Measurements from ENCODE around the gene KRT75.
"Not testable (repeated sequence)": the region's sequence is repeated elsewhere in the genome, so short reads cannot be mapped to it uniquely, and the experiment has no call there.

KRT75 gene

DNA sequence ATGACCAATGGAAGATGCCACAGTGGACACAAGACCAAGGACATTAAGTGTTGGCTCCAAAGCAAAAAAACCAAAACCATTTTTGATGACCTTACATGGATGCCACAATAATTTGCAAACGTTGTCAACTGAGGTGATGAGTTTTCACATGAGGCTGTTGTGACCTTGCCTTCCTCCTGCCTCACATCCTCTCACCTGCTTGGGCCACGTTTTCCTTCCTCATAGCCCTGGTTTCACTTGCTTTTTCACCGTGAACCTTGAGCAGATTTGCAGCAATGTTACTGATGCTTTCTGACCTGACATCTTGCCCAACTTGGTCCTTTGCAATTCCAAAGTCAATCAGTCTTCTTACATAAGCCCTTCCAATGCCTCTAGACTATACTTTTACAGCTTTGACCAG lies 14.1 kb upstream of the KRT75 start:
- Histone ChIP-seq H3K27me3 (ENCODE audit: control insufficient read depth, insufficient read depth, low read length) (no peaks in the 10 kb centered on the region), H3K9me3 (ENCODE audit: control insufficient read depth, low read length) (no peaks in the 10 kb centered on the region), H3K9ac (ENCODE audit: low read length) (no peak overlapping the region), H3K4me3 (ENCODE audit: low read length) (no peak overlapping the region), H3K36me3 (ENCODE audit: control insufficient read depth, insufficient read depth, low read length) (no peaks in the 10 kb centered on the region), H3K4me1 (ENCODE audit: control insufficient read depth, insufficient read depth, low read length) (peaks cover 8% of the 10 kb centered on the region)

DNA sequence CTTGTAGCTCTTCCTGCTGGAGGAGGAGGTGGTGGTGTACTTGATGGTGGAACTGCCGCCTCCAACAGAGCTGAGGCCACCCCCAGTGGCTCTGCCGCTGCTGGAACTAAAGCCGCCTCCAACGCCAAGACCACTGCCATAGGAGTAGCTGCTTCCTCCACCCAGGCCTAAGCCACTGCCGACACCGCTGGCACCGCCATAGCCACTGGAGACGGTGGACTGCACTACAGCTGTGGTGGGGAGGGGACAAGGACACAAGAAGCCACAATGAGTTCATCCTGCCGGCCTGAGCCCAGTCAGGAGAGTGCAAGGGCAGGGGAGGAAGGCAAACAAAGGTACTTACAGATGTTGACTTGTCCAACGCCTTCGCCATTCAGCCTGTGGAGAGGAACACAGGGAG lies 13.0 kb upstream of the KRT75 start:
- H3K36me3 ChIP-seq (ENCODE audit: control insufficient read depth, insufficient read depth, low read length); H3K4me1 ChIP-seq (ENCODE audit: control insufficient read depth, insufficient read depth, low read length); H3K9ac ChIP-seq (ENCODE audit: low read length); H3K9me3 ChIP-seq (ENCODE audit: control insufficient read depth, low read length); H3K27me3 ChIP-seq (ENCODE audit: control insufficient read depth, insufficient read depth, low read length); H3K4me3 ChIP-seq (ENCODE audit: low read length): not testable (repeated sequence)

DNA sequence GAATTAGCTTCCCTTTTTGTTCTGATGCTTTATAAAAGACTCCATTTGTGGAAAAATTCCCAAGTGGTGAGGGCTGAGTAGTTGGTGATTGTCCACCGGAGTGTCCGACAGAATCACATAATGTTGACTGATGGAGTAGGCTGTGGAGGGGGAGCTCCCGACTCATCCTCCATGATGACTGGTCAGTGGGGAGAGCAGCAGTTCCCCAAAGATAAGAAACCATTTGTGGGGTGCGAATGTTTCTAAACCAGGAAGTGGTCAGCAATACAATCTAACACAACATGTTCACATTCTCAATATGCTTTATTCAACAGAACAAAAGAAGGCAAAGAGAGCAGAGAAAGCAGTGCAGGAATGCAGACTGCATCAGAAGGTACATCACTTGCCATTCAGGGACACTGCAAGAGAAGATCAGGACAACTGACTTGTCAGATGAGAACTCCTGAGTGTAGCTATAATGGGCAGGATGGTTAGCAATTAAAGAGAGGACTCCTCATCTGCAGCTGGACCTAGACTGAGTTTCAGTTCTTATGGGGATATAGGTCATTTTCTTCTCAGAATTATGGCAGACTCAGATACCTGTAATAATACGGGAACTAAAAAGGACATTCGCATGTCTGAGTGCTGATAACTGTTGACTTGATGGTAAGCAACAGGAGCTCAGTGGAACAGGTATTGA lies 12.3 kb upstream of the KRT75 start:
- Histone ChIP-seq H3K36me3 (ENCODE audit: control insufficient read depth, insufficient read depth, low read length) (no peaks in the 10 kb centered on the region), H3K9ac (ENCODE audit: low read length) (no peak overlapping the region), H3K4me3 (ENCODE audit: low read length) (no peak overlapping the region), H3K27me3 (ENCODE audit: control insufficient read depth, insufficient read depth, low read length) (no peaks in the 10 kb centered on the region), H3K4me1 (ENCODE audit: control insufficient read depth, insufficient read depth, low read length) (peaks cover 6% of the 10 kb centered on the region), H3K9me3 (ENCODE audit: control insufficient read depth, low read length) (no peaks in the 10 kb centered on the region)

DNA sequence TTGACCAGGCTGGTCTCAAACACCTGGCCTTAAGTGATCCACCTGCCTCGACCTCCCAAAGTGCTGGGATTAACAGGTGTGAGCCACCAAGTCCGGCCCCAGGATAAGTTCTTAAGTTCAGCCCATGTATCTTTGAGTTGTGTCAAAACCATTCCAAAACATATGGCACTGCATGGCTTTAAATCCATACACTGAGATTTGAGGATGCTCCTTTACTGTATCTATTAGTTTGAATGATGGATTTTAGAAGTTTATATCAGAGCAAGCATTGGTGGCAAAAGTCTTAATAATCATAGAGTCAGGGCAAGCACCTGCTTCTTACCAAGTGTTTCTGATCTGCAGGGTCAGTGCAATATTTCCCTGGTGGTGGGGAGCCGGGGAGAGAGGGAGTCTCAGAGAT lies 11.7 kb upstream of the KRT75 start:
- H3K4me3 ChIP-seq (ENCODE audit: low read length): no peak overlapping the region
- H3K36me3 ChIP-seq (ENCODE audit: control insufficient read depth, insufficient read depth, low read length): no peaks in the 10 kb centered on the region
- no peaks in the 10 kb centered on the region for H3K27me3 ChIP-seq (ENCODE audit: control insufficient read depth, insufficient read depth, low read length)
- H3K9me3 ChIP-seq (ENCODE audit: control insufficient read depth, low read length): no peaks in the 10 kb centered on the region
- peaks cover 6% of the 10 kb centered on the region for H3K4me1 ChIP-seq (ENCODE audit: control insufficient read depth, insufficient read depth, low read length)
- H3K9ac ChIP-seq (ENCODE audit: low read length): no peak overlapping the region

DNA sequence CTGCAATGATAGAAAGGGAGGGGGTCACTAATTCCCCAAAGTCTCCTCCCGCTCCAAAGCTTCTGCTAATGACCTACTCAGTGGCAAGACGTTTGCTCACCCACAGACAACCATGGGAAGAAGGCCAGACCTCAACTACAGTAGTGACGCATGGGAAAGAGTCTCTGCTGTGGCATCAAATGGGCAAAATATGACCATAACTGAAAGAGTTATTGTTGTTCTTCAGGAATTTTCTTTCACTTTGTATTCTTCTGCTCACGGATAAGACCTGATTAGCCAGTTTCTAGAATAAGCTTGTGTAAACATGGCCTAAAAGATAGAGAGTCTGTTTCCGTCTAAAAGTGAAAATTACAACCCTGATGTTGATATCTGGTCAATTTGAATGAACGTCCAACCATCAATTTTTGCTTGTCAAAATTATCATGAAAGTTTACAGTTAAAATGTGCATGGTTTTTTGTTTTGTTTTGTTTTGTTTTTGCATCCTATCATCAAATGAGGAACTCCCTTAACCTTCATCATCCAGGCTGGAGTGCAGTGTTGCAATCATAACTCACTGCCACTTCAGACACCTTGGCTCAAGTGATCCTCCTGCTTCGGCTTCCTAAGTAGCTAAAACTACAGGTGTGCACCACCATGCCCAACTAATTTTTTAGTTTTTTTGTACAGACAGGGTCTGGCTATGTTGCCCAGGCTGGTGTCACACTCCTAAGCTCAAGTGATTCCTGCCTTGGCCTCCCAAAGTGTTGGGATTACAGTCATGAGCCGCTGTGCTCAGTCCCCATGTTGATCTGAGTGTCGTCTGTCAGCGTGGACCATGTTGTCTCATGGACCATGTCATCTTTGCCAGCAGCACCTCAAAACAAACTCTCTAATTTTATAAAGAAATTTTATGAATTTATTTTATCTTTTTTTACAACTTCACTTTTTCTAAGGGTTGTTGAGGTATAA lies 10.8 kb upstream of the KRT75 start:
- Histone ChIP-seq H3K9me3 (ENCODE audit: control insufficient read depth, low read length) (no peaks in the 10 kb centered on the region), H3K9ac (ENCODE audit: low read length) (no peak overlapping the region), H3K27me3 (ENCODE audit: control insufficient read depth, insufficient read depth, low read length) (no peaks in the 10 kb centered on the region), H3K4me1 (ENCODE audit: control insufficient read depth, insufficient read depth, low read length) (peaks cover 6% of the 10 kb centered on the region), H3K36me3 (ENCODE audit: control insufficient read depth, insufficient read depth, low read length) (no peaks in the 10 kb centered on the region), H3K4me3 (ENCODE audit: low read length) (no peak overlapping the region)

DNA sequence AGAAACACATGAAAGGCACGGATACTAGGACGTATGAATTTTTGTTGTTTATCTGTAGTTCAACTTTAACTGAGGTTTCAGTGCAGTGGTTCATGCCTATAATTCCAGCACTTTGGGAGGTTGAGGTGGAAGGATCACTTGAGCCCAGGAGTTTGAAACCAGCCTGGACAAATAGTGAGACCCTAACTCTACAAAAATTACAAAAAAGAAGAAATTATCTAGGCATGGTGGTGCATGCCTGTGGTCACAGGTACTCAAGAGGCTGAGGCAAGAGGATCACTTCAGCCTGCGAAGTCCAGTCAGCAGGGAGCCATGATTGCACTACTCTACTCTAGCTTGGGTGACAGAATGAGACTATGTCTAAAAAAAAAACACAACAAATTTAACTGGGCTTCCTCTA lies 9.8 kb upstream of the KRT75 start:
- Histone ChIP-seq H3K27me3 (ENCODE audit: control insufficient read depth, insufficient read depth, low read length) (no peaks in the 10 kb centered on the region), H3K4me1 (ENCODE audit: control insufficient read depth, insufficient read depth, low read length) (peaks cover 7% of the 10 kb centered on the region)

DNA sequence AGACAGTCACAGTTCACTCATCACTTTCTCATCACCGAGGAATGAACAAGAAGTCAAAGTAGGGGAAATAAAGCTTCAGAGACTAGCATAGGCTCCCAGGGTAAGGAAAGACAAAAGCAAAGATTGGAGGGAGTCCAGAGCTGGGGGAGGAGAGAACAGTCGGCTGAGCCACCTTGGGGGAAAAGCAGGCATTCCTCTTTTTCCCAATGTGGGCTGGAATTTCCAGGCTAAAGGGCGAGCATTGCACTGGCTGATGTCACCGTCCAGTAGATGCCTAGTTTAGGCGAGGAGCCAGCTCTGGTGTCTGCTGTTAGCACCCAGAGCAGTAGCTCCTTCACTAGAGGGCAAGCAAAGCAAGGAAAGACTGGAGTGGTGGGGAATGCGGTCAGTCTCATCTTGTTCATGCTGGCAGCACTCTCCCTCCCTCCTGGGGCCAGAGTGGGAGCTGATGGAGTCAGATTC lies 8.5 kb upstream of the KRT75 start:
- no peaks in the 10 kb centered on the region for H3K36me3 ChIP-seq (ENCODE audit: control insufficient read depth, insufficient read depth, low read length)
- peaks cover 12% of the 10 kb centered on the region for H3K4me1 ChIP-seq (ENCODE audit: control insufficient read depth, insufficient read depth, low read length)
- no peaks in the 10 kb centered on the region for H3K27me3 ChIP-seq (ENCODE audit: control insufficient read depth, insufficient read depth, low read length)
- no peak overlapping the region for H3K4me3 ChIP-seq (ENCODE audit: low read length)
- no peak overlapping the region for H3K9ac ChIP-seq (ENCODE audit: low read length)
- no peaks in the 10 kb centered on the region for H3K9me3 ChIP-seq (ENCODE audit: control insufficient read depth, low read length)

More for the DNA sequence above, 9.8 kb upstream of the KRT75 start:
- Histone ChIP-seq H3K36me3 (ENCODE audit: control insufficient read depth, insufficient read depth, low read length) (no peaks in the 10 kb centered on the region), H3K4me3 (ENCODE audit: low read length) (no peak overlapping the region), H3K9ac (ENCODE audit: low read length) (no peak overlapping the region), H3K9me3 (ENCODE audit: control insufficient read depth, low read length) (no peaks in the 10 kb centered on the region)

DNA sequence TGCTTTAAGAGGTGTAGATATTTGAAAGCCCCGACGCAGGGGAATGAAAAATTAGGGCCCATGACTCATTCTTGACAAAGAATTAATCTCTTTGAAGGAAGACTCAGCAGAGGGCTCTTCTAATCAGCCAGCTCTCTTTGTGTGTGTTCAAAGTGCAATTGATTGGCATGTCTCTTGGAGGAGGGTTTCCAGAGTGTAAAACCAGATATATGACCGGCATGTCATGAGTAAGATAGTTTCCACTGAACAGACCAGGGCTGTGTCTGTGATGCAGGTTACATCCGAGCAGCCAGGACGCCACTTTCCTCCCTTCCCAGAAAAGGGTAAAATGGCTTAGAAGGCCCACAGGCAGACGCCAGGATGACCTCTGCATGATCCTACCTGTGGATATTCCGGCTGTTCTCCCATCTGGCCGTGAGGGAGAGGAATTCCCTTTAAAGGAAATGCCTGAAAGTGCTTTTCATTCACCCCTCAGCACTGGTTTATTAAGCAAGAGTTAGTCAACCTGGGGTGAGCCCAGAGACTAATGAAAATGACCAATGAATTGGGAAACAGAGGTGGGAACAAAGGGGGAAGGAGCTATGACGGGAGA lies 7.2 kb upstream of the KRT75 start:
- Histone ChIP-seq H3K36me3 (ENCODE audit: control insufficient read depth, insufficient read depth, low read length) (no peaks in the 10 kb centered on the region), H3K9me3 (ENCODE audit: control insufficient read depth, low read length) (no peaks in the 10 kb centered on the region), H3K4me1 (ENCODE audit: control insufficient read depth, insufficient read depth, low read length) (peaks cover 25% of the 10 kb centered on the region), H3K27me3 (ENCODE audit: control insufficient read depth, insufficient read depth, low read length) (no peaks in the 10 kb centered on the region), H3K4me3 (ENCODE audit: low read length) (no peak overlapping the region), H3K9ac (ENCODE audit: low read length) (no peak overlapping the region)

DNA sequence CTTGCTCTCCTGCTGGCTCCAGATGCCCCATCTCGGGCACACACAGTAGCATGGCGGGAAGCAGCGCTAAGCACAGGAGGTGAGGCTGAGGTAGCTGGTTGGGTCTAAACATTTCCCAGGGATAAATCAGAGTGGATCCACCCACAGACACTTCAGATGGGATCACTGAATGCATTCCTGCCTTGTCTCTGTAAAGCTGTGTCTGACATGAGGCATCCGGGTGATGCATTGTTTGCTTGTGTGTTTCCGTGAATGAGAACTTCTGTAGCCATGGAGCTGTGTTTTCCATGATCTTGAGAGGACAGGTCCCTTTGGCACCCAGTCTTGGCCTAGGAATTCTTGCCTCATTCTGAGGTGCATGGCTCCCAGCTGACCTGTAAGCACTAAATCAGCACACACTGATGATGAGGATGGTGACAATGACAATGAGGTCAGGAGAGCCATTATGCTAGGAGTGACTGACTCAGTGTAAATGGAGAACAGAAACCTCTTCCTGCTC lies 6.7 kb upstream of the KRT75 start:
- no peaks in the 10 kb centered on the region for H3K27me3 ChIP-seq (ENCODE audit: control insufficient read depth, insufficient read depth, low read length)
- H3K4me3 ChIP-seq (ENCODE audit: low read length): no peak overlapping the region
- peaks cover 30% of the 10 kb centered on the region for H3K4me1 ChIP-seq (ENCODE audit: control insufficient read depth, insufficient read depth, low read length)
- H3K9ac ChIP-seq (ENCODE audit: low read length): no peak overlapping the region
- no peaks in the 10 kb centered on the region for H3K36me3 ChIP-seq (ENCODE audit: control insufficient read depth, insufficient read depth, low read length)
- H3K9me3 ChIP-seq (ENCODE audit: control insufficient read depth, low read length): no peaks in the 10 kb centered on the region

DNA sequence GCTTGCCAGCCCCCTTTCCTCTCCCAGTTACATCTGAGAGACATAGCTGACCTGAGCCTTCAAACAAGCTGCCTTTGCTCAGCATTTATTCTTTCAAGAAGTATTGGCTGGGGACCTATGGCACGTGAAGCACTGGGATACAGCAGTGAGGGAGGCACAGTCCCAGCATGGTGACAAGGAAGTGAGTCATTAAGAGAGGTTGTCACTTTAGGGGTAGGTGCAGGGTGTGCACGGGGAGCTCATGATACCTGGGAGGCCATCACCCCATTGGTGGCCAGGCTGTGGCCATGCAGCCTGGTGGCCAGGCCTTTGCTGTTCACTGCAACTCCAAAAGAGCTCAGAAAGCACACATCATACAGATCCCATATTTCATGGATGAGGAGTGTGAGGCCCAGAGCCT lies 5.7 kb upstream of the KRT75 start:
- Histone ChIP-seq H3K4me1 (ENCODE audit: control insufficient read depth, insufficient read depth, low read length) (peaks cover 39% of the 10 kb centered on the region), H3K36me3 (ENCODE audit: control insufficient read depth, insufficient read depth, low read length) (no peaks in the 10 kb centered on the region), H3K27me3 (ENCODE audit: control insufficient read depth, insufficient read depth, low read length) (no peaks in the 10 kb centered on the region), H3K9me3 (ENCODE audit: control insufficient read depth, low read length) (no peaks in the 10 kb centered on the region), H3K4me3 (ENCODE audit: low read length) (no peak overlapping the region), H3K9ac (ENCODE audit: low read length) (no peak overlapping the region)

DNA sequence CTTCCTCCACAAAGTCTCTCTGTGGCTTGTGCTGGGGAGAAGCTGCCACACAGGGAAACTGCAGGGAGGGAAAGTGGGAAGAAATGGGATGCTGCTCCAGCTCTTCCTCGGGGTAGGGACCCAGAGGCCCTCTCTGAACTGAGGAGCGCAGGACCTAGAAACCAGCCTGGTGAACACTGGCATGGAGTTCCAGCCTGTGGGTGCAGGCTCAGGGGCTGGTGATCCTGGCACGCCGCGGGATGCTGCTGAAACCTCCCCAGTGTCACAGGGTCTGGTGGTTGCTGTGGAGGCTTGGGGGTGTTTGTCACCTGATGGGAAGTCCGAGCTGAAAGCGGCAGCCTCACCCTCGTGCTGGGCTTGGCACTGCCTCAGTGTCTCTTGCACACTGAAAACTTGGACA lies 5.2 kb upstream of the KRT75 start:
- H3K9me3 ChIP-seq (ENCODE audit: control insufficient read depth, low read length): no peaks in the 10 kb centered on the region
- peaks cover 37% of the 10 kb centered on the region for H3K4me1 ChIP-seq (ENCODE audit: control insufficient read depth, insufficient read depth, low read length)
- H3K27me3 ChIP-seq (ENCODE audit: control insufficient read depth, insufficient read depth, low read length): no peaks in the 10 kb centered on the region
- no peak overlapping the region for H3K4me3 ChIP-seq (ENCODE audit: low read length)
- no peaks in the 10 kb centered on the region for H3K36me3 ChIP-seq (ENCODE audit: control insufficient read depth, insufficient read depth, low read length)
- no peak overlapping the region for H3K9ac ChIP-seq (ENCODE audit: low read length)
